Cardiac muscle cell (in vitro differentiated cells and primary cell): ENCODE measurements around the gene CTSD. TPM values are rescaled to one million over a fixed set of nuclear protein-coding genes. Genes with fewer than 3 reads are reported as not detected.

Experiments used
- DNase-seq, 2 donors: peaks; one replicate each; pipeline versions ENCODE4 v3.0.0 to v3.0.0-alpha.2; 2010 to 2017; ENCODE audit warnings: low read depth in 1 of 2, low spot score in 1 of 2
- H3K27ac ChIP-seq: fragments of 200-600 bp; sonication (generic); 2 replicates; pipeline ENCODE4 v1.5.1; 2016
- H3K27me3 ChIP-seq: fragments of 200-600 bp; sonication (generic); 2 replicates; pipeline ENCODE4 v1.6.0; 2016; ENCODE audit warnings: control low read depth
- H3K36me3 ChIP-seq: fragments of 200-600 bp; sonication (generic); 2 replicates; pipeline ENCODE4 v1.5.1; 2016; ENCODE audit warnings: control low read depth
- H3K4me1 ChIP-seq: fragments of 200-600 bp; sonication (generic); 2 replicates; pipeline ENCODE4 v1.8.1; 2017; ENCODE audit warnings: low read depth, mild to moderate bottlenecking, mixed run types
- H3K4me3 ChIP-seq: fragments of 200-600 bp; sonication (generic); 2 replicates; pipeline ENCODE4 v1.5.1; 2016; ENCODE audit warnings: mild to moderate bottlenecking
- H3K9me3 ChIP-seq: fragments of 200-600 bp; sonication (generic); 2 replicates; pipeline ENCODE4 v1.5.1; 2017; ENCODE audit warnings: low read depth, mild to moderate bottlenecking, control low read depth
- polyA plus RNA-seq: library from polyadenylated mRNA; unstranded; fragments of >200 nt; fragmentation: Nextera tagmentation; extraction: Ambion mirVana; gene quantifications from 2 replicates; pipeline ENCODE4 v1.2.1, GENCODE V29; 2016
- total RNA-seq: library from RNA; depleted of rRNA; stranded (reverse); fragments of >200 nt; gene quantifications from 2 replicates; pipeline ENCODE4 v1.2.3, GENCODE V29; 2016
- TF ChIP-seq, protein P1 (sequence below): IDR thresholded peaks from 2 replicates; pipeline ENCODE4 v1.5.1; 2012; ENCODE audit warnings: low read depth, mild to moderate bottlenecking, low read length

CTSD gene
- total and polyA plus RNA-seq, 2 experiments from 2014 or later = 221 to 258 TPM

DNA sequence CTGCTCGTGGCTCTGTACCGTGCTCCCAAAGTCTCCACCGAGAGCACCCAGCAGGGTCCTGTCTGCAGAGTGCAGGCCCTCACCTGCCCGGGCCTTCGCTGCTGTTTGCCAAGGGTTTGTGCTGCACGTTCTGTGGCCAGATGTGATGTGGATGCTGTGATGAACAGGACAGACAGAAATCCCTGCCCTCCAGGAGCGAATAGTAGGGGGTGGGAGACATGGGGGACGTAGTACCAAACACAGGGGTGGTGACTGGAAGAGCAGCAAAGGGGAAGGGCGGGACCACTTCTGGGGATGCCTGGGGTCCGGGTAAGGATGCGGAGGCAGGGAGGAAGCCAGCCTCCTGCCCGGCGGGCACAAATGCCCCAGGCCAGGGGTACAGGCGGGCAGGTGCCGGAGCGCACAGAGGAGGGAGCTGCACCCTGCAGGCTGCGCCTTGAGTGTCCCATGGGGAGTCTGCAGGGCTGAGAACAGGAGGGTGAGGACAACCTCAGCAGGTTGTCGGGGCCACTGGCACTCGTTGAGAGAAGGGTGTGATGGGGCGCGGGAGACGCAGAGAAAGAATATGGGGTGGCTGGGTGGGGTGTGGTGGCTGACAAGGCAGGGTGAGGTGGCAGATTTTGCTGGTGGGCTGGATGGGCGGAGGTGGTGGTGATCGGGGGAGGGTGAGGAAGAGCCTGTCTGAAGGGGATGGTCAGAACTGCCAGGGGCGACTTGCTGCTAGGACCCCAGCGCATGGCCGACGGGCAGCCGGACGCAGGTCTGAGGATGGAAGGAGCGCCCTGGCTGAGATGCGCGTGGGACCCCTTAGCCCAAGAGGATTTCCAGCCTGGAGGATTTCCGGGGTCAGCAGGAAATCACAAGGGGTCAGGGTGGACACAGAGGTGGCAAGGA is 16.3 kb upstream of the CTSD start:
- no peaks in the 10 kb centered on the region for H3K36me3 ChIP-seq
- TF ChIP-seq, protein P1, sequence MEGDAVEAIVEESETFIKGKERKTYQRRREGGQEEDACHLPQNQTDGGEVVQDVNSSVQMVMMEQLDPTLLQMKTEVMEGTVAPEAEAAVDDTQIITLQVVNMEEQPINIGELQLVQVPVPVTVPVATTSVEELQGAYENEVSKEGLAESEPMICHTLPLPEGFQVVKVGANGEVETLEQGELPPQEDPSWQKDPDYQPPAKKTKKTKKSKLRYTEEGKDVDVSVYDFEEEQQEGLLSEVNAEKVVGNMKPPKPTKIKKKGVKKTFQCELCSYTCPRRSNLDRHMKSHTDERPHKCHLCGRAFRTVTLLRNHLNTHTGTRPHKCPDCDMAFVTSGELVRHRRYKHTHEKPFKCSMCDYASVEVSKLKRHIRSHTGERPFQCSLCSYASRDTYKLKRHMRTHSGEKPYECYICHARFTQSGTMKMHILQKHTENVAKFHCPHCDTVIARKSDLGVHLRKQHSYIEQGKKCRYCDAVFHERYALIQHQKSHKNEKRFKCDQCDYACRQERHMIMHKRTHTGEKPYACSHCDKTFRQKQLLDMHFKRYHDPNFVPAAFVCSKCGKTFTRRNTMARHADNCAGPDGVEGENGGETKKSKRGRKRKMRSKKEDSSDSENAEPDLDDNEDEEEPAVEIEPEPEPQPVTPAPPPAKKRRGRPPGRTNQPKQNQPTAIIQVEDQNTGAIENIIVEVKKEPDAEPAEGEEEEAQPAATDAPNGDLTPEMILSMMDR = no peak
- no peaks in the 10 kb centered on the region for H3K4me1 ChIP-seq
- H3K4me3 ChIP-seq = no peak overlapping the region
- no peak overlapping the region for H3K27ac ChIP-seq
- H3K9me3 ChIP-seq = no peaks in the 10 kb centered on the region
- no peak for DNase-seq
- no peaks in the 10 kb centered on the region for H3K27me3 ChIP-seq

DNA sequence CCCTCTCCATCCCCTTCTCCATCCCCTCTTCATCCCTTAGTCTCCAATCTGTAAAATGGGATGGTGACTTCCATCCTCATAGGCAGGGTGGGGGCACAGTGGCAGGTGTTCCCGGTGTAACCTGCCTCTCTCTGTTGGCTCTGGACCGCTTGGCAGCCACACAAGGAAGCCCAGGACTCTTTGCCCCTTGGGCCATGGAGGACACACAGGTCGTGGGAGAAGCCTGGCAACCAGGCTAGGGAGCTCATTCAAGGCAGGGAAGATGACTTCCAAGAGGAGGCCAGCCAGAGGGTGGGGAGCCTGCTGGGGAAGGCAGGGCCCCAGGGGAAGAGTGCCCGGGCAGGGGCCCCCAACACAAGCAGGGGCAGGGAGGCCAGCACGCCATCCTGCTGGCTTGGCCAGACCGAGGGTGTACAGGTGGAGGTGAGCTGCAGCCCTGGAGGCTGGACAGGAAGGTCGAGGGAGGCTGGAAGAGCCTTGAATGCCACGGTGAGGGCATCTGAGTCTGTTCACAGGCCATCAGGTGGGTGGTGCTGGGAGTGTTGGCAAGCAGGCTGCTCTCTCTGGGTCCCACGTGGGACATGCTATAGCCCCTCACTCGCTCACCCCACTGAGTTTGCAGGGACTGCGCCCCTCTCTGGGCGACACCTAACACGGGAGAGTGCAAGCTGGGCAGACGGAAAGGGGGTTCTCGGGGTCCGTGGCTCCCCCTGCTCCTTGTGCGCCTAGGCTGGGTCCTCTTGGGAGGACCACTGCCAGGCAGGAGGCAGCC is 15.5 kb upstream of the CTSD start:
- Histone ChIP-seq H3K4me1 (no peaks in the 10 kb centered on the region), H3K9me3 (no peaks in the 10 kb centered on the region), H3K27ac (no peak overlapping the region), H3K27me3 (no peaks in the 10 kb centered on the region), H3K36me3 (no peaks in the 10 kb centered on the region), H3K4me3 (no peak overlapping the region)
- DNase-seq = no peak
- TF ChIP-seq, protein P1 = no peak

DNA sequence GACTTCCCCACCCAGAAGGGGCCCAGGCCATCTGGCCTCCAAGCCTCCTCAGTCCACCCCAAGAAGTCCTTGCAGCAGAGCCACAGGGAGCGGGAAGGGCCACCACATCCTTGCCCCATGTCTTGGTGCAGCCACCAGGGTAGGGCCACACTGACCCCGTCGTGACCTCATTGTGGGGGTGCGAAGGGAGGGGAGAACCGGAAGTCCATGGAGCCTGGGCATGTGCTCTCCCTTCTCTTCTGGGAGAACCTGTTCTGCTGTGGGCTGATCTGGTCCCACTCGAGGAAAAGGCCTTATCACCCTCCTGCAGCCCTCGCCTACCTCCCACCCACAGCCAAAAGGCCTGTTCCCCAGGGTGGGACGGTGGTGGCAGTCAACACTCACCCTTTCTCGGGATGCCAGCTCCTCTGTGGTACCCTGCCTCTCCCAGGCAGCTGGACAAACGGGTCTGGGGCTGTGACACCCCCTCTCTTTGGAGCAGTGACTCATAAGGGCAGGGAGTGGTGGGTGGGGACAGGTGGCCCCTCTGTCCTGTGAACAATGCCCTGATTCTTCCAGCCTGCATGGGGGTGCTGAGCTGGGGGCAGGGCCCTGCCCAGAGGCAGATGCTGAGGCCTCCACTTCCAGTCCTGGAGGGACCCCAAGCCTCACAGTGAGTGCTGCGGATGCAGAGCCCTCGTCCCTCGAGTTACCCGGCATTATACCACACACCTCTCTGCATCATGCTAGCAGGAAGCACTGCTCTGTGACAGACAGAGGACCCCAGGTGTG is 14.6 kb upstream of the CTSD start:
- no peak for DNase-seq
- Histone ChIP-seq H3K4me1 (no peaks in the 10 kb centered on the region), H3K9me3 (no peaks in the 10 kb centered on the region), H3K4me3 (no peak overlapping the region), H3K27ac (no peak overlapping the region), H3K36me3 (no peaks in the 10 kb centered on the region), H3K27me3 (no peaks in the 10 kb centered on the region)
- TF ChIP-seq, protein P1 = no peak

DNA sequence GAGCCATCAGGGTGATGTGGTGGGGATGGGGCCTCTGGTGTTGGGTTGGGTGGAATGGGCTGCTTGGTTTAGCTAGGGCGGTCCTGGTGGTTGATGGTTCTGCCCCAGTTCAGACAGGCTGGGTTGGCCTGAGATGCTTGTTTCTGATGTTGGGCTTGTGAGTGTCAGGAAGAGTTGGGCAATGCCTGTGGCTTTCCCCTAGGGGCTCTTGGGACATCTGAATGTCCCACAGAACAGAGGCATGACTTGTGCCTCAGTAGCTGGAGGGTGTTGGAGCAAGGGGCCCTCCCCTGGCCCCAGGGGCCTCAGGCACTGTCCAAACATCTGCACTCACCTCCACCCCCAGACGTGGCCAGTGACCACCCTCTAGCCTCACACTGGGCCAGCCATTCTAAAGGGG is 14.0 kb upstream of the CTSD start:
- no peaks in the 10 kb centered on the region for H3K27me3 ChIP-seq

More for the DNA sequence above, 14.0 kb upstream of the CTSD start:
- H3K9me3 ChIP-seq = no peaks in the 10 kb centered on the region
- H3K4me1 ChIP-seq = no peaks in the 10 kb centered on the region
- H3K27ac ChIP-seq = no peak overlapping the region
- TF ChIP-seq, protein P1 = no peak
- DNase-seq = no peak
- no peak overlapping the region for H3K4me3 ChIP-seq
- no peaks in the 10 kb centered on the region for H3K36me3 ChIP-seq
